CD4-positive, alpha-beta T cell treated with Interleukin-15 for 4 hours (primary cell): Measurements from ENCODE around the gene SYTL1.
"Not testable (repeated sequence)": the region's sequence is repeated elsewhere in the genome, so short reads cannot be mapped to it uniquely, and the experiment has no call there.

Source experiments
- DNase-seq: peaks from one replicate; pipeline ENCODE4 v3.0.0-alpha.2; 2020; ENCODE audit warnings: low spot score

Gene SYTL1

GRCh38 chr1:27384797-27385196, 43.0 kb downstream of the SYTL1 start:
- not testable (repeated sequence) for DNase-seq

DNA sequence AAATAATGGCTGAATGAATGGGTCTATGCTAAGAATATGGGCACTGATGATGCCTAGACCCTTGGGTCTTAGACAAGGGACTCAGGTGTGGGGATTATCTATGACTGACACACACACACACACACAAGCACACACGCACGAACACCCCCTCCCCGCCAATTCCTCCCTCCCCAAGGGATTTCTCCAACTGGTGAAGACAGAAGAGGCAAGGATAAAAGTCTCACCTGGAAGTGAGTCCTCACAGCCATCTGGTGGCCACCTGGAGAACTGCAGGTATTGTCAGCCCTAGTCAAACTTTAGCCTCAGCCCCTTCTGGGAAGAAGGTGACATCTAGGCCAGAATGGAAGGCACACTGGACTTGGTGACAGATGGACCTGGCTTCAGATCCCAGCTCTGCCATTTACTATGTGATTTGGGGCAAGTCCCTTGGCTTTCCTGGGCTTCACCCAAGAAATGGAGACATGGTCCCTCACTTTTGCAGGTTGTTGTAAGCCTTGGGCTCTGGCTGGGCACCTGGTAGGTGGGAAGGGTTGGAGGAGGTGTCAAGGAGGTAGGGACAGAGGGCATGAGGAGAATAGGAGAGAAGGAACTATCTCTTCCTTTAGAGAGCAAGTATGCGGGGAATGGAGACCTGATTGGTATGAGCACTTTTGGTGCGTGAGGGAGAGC, 46.6 kb downstream of the SYTL1 start:
- peak; percentile 78 for DNase-seq

DNA sequence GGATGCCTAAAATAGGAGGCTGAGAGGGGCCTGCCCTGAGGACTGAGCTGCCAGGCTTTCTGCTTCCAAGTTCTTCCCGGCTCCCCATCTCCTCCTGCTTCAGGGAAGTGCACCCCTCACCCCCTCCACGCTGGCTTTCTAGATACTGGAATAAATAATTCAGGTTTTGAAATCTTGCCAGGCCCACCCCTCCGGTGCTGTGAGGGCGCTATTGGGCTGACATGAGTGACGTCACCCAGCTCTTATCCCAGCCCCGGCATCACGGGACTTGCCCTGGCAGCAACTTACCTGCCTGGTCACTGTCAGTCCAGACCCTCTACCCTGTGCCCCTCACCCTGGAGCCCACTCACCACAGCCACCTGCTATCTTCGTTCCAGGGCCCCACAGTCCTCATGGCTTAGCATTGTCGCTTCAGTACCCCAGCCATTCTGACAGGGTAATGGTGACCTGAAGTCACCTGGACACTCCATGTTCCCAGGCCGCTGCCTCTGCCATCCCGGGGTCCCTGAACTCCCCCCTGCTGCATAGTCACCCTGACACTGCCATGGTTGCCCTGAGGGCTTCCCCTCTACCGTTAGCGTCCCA, 49.8 kb downstream of the SYTL1 start:
- DNase-seq = no peak

DNA sequence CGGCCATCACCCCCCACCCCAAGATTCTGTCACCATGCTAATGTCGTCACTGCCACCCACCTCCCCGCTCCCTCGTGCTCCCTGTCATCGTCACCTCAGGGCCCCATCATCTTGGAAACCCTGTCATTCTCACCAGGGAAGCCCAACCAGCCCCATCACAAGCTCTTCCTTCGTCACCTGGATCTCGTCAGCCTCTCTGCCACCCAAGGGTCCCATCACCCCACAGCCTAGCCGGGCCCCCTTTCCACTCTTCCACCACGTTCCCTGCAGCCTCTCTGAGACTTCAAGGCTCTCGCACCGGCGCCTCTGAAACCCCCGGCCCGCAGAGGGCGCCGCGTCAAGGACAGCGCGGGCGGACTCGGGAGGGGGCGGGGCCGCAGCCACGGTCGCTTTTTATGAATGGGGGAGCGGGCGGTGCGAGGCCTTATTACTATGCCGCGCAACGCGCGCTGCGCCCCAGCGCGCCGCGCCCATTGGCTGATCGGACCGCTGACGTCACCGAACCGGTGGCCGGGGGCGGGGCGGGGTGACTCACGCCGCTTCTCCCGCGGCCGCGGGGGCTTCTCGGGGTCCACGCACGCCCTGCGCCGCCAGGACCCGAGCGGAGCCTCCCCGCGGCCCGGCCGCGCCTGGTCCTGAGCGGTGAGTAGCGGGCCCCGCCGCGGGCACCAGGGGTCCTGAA, 50.4 kb downstream of the SYTL1 start, which contains the start of gene GPR3:
GPR3 (plus strand) TSS at position 527 of the 682 bp plus-strand sequence. CDS start 1,177 bp downstream, outside the sequence.
- peak; percentile 94 for DNase-seq

GRCh38 chr1:27392778-27393635, 51.2 kb downstream of the SYTL1 start:
- DNase-seq = no peak

- no peak for DNase-seq
Measured at GRCh38 chr1:27393641-27394281, 51.9 kb downstream of the SYTL1 start.

DNA sequence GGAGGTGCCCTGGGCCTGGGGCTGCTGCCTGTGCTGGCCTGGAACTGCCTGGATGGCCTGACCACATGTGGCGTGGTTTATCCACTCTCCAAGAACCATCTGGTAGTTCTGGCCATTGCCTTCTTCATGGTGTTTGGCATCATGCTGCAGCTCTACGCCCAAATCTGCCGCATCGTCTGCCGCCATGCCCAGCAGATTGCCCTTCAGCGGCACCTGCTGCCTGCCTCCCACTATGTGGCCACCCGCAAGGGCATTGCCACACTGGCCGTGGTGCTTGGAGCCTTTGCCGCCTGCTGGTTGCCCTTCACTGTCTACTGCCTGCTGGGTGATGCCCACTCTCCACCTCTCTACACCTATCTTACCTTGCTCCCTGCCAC, 52.4 kb downstream of the SYTL1 start:
- DNase-seq = no peak

GRCh38 chr1:27394925-27395324, 53.1 kb downstream of the SYTL1 start:
- DNase-seq = no peak

DNA sequence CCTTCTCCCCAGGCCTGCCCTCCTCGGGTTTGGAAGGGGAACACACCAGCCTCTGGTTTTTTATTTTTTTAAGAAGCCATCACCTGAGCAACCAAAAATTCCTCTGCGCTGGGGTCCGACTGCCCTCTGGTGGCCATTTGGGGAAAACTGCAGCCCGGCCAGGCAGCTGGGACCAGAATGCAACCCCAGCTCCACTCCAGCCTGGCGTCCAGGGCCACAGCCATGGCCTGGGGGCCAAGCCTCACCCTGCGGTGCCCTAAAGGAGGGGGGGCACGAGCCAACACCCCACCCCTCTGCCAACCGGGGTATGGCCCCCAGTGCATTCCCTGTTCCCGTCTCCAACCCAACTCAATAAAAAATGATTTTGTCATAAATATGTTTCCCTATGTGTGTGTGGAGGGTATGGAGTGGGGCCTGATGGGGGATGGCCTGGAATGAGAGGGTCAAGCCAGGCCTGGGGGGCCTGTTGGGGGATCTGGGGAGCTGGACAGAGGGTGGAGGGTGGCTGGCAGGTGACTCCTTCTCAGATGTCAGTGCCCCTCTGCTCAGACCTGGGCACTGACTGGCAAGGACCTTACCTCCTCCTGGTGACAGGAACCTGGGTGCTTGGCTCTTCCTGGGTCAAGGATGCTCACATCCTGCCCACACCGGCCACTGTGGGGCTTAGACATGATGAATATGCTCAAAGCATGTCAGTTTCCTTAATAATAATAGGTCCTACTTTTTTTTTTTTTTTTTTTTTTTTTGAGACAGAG, 53.8 kb downstream of the SYTL1 start:
- DNase-seq = peak; percentile 84

DNA sequence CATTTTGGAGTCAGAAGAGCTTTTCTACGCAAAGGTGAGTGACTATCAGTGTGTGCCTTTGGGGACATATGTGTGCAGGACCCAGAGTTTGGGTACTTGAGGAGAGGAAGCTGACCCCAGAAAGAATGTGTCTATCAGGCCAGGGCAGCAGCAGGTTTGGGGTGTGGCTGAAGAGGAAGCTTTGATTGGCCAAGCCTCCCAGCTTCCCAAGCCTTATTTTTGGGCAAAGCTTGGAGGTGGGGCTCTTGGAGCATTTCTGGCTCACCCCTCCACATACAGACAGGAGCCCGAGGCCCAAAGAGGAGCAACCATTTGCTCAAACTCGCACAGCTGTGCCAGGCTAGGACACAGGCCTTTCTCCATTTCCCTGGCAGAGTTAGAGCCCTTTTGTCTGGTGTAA, 55.3 kb downstream of the SYTL1 start:
- DNase-seq = no peak

GRCh38 chr1:27397749-27398148, 55.9 kb downstream of the SYTL1 start:
- DNase-seq = no peak

GRCh38 chr1:27398405-27399149, 56.8 kb downstream of the SYTL1 start:
- no peak for DNase-seq

DNA sequence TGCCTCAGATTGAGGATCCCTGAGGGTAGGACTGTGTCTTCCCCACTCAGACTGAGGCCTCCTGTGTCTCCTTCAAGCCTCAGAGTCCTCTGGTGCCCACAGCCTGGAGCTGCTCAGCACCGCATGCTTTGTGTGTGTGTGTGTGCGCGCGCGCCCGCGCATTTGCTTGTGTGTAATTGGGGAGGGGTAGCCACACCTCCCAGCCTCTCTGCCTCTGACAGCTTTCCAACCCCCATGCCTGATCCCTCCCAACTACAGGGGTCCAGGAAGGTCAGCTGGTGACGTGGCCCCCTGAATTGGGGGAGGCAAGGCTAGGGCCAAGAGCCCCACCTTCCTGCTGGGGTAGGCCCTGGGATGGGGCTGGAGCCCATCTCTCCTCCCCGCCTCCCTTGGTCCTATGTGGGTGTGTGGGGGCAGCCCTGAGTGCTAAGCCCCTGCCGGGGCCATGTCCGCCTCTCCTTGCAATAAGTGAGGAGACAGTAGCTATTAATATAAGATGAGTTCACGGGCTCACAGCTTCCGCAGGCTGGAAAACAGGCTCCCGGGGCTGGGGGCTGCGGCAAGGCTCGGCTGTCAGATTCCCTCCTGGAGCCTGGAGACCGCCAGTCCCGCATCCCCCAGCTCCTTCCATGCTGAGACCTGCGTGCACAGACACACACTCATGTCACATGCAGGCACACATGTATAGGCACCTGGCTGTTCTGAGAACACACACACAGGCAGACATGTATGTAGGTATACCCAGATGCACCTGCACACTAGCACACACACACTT, 57.6 kb downstream of the SYTL1 start:
- no peak for DNase-seq

GRCh38 chr1:27400082-27400962, 58.5 kb downstream of the SYTL1 start:
- DNase-seq = no peak

GRCh38 chr1:27400963-27401341, 59.1 kb downstream of the SYTL1 start:
- DNase-seq = no peak

DNA sequence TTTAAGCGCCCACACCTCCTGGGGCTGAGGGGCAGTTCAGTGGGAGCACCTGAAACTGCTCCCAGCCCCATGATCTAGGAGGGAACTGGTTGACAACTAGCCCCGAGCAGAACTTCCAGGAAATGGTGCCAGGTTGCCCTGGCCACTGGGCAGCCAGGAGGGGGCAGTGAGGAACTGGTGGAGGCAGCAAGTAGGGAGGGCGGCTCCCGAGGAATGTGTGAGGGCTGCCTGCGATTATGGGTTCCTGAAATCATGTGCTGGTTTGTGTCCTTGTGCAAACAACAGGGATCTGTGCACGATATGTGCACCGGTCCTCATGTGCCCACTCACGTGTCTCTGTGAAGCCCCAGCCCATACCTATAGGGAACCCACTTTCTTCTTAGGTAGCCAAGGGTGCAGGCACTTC, 60.5 kb downstream of the SYTL1 start:
- no peak for DNase-seq

- peak; percentile 11 for DNase-seq
Measured at GRCh38 chr1:27403065-27403726, 61.4 kb downstream of the SYTL1 start.
